Mucosa of rectum (tissue), 2 donors: ENCODE data around the gene AHNAK2.
A peak's percentile ranks its signal among the peaks of the same experiment; 100 is the strongest.
"Not testable (repeated sequence)": the region's sequence is repeated elsewhere in the genome, so short reads cannot be mapped to it uniquely, and the experiment has no call there.

Source experiments
- H3K27ac ChIP-seq, 2 donors: one replicate each; pipeline ENCODE4 v1.7.0; 2013; ENCODE audit warnings: inconsistent platforms in 2 of 2, low read depth in 2 of 2, low read length in 2 of 2
- H3K27me3 ChIP-seq, 2 donors: one replicate each; pipeline ENCODE4 v1.7.0; 2013; ENCODE audit warnings: low read length in 2 of 2; ENCODE audit not compliant: control insufficient read depth in 2 of 2, insufficient read depth in 2 of 2
- H3K36me3 ChIP-seq, 2 donors: one replicate each; pipeline ENCODE4 v1.7.0; 2013; ENCODE audit warnings: low read length in 2 of 2; ENCODE audit not compliant: control insufficient read depth in 2 of 2, insufficient read depth in 2 of 2
- H3K4me1 ChIP-seq, 2 donors: one replicate each; pipeline ENCODE4 v1.7.0; 2013; ENCODE audit warnings: low read length in 2 of 2, mild to moderate bottlenecking in 1 of 2; ENCODE audit not compliant: control insufficient read depth in 2 of 2, insufficient read depth in 2 of 2
- H3K4me3 ChIP-seq, 2 donors: one replicate each; pipeline ENCODE4 v1.7.0; 2013; ENCODE audit warnings: low read length in 2 of 2
- H3K9ac ChIP-seq, 2 donors: one replicate each; pipeline ENCODE4 v1.7.0; 2013; ENCODE audit warnings: low read length in 2 of 2, low read depth in 1 of 2, mild to moderate bottlenecking in 1 of 2
- H3K9me3 ChIP-seq, 2 donors: one replicate each; pipeline ENCODE4 v1.7.0; 2013; ENCODE audit warnings: low read length in 2 of 2; ENCODE audit not compliant: control insufficient read depth in 2 of 2
- donor health status: healthy.
- donor health status: Normal muscosa, but diverticular disease.

The AHNAK2 gene

DNA sequence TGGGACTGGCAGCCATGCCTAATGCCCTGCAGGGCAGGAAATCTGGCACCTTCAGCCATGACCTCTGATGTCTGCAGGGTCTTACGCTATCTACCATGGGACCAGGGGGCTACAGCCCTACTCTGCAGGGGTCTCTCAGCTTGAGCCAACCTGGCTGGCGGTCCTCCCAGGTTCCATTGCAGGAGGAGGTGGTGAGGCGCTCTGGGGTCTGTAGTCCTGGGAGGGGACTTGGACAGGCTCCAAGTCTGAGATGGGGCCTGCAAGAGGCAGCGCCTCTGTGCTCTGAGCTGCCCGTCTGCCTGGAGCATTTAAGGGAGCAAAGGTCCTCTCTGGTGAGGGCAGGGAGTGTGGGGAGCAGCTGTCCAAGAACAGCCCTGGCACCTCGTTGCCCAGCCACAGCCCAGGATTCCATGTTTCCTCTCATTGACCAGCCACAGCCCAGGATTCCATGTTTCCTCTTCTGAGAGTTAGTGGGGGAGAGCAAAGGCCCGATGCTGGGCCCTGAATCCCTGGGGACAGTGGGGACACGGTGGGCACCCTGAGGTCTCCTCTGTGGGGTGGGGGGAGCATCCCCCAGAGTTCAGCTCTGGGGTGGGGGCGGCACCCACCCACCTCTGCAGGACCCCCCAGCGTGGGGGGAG lies 52.8 kb downstream of the AHNAK2 start:
- Histone ChIP-seq H3K9ac (no peak overlapping the region), H3K27ac (no peak overlapping the region), H3K4me3 (peak overlapping the region in 1 of 2 donors; percentile 50), H3K27me3 (peaks cover 3 to 4% of the 10 kb centered on the region in 2 donors), H3K36me3 (no peaks in the 10 kb centered on the region), H3K9me3 (no peaks in the 10 kb centered on the region), H3K4me1 (peaks cover 2 to 11% of the 10 kb centered on the region in 2 donors)

DNA sequence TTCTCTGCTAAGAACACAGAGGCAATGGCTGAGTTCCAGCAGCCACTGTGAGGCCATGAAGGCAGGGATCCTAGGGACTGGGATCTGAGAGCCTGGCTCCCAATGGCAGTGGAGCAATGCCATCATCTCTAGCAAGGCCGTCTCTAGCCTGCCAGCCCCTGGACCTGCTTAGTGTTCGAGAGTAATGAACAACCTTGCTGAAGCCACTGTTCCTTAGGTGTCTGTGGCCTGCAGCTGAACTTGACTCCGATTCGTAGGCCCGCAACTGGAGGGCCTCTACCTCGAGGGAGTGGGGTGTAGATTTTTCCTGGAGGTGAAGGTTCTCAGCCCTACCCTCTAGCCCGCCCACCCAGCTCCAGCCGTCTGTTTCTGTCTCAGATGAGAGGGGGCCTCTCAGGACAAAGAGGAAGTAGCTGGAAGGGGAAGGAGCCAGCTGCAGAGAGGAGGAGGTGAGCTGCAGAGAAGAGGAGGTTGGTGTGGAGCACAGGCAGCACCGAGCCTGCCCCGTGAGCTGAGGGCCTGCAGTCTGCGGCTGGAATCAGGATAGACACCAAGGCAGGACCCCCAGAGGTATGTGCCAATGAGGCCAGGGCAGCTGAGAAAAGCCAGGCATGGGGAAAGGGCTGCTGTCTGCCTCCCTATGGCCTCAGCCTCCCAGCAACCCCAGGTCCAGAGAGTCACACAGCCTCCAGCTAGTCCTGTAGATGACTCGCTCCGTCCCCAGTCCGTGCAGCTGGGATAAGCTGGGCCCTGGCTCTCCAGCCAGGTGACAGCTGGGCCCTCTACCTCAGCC lies 53.6 kb downstream of the AHNAK2 start, which contains the start of gene PLD4:
Gene PLD4 (plus strand): TSS at position 459 of the 793 bp plus-strand sequence. CDS start 2,262 bp downstream, outside the sequence.
- Histone ChIP-seq H3K4me1 (peaks cover 2 to 11% of the 10 kb centered on the region in 2 donors), H3K9ac (no peak within 1 kb of the TSS), H3K36me3 (no peaks in the 10 kb centered on the region), H3K4me3 (peak within 1 kb of the TSS in 1 of 2 donors; percentile 50), H3K27ac (peak within 1 kb of the TSS in 1 of 2 donors; percentile 9), H3K9me3 (no peaks in the 10 kb centered on the region), H3K27me3 (peaks cover 0 to 4% of the 10 kb centered on the region in 2 donors)

DNA sequence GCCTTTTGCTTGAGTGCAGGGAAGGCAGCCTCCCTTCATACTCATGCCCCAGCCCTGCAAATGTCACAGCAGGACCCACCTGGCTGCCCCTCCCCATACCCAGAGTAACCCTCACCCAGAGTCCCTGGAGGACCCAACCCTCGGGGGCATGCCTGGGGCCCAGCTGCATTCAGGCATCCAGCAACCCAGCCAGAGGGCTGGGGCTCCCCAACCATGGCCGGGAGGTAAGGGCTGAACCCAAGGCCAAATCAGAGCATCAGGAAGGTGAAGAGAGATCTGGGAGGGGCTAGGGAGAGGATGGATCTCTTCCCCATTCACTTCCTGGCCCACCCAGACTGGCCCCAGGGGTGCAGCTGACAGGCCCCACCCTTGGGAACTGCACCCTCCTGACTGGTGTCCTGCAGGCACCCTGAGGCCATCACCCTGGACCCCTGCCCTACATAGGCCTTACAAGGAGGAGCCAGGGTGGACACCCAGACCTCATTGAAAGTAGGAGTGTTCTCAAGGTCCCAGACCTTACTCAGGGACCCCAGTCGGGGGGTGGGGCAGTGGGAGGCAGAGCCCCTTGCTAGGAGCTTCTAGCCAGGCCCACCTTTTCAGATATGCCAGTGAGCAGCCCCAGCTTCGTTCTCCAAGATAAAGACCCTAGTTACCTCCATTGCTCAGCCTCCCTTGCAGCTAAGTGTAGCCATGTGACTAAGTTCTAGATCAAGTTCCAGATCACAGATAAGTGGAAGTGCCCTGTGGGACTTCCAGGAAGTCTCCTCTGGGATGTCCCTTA lies 54.3 kb downstream of the AHNAK2 start:
- Histone ChIP-seq H3K4me3 (no peak overlapping the region), H3K27me3 (no peaks in the 10 kb centered on the region), H3K9ac (no peak overlapping the region), H3K27ac (no peak overlapping the region), H3K36me3 (no peaks in the 10 kb centered on the region), H3K9me3 (no peaks in the 10 kb centered on the region), H3K4me1 (peaks cover 2 to 11% of the 10 kb centered on the region in 2 donors)

DNA sequence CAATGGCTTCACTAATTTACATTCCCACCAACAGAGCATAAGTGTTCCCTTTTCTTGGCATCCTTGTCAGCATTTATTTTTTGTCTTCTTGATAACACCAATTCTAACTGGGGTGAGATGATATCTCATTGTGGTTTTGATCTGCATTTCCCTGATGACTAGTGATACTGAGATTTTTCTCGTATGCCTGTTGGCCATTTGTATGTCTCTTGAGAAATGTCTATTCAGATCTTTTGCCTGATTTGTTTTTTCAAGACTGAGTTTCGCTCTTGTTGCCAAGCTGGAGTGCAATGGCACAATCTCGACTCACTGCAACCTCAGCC lies 58.2 kb downstream of the AHNAK2 start:
- H3K9me3 ChIP-seq, result no peaks in the 10 kb centered on the region
- no peaks in the 10 kb centered on the region for H3K4me1 ChIP-seq
- no peak overlapping the region for H3K9ac ChIP-seq
- no peak overlapping the region for H3K27ac ChIP-seq
- no peaks in the 10 kb centered on the region for H3K36me3 ChIP-seq
- no peaks in the 10 kb centered on the region for H3K27me3 ChIP-seq
- H3K4me3 ChIP-seq, result no peak overlapping the region

DNA sequence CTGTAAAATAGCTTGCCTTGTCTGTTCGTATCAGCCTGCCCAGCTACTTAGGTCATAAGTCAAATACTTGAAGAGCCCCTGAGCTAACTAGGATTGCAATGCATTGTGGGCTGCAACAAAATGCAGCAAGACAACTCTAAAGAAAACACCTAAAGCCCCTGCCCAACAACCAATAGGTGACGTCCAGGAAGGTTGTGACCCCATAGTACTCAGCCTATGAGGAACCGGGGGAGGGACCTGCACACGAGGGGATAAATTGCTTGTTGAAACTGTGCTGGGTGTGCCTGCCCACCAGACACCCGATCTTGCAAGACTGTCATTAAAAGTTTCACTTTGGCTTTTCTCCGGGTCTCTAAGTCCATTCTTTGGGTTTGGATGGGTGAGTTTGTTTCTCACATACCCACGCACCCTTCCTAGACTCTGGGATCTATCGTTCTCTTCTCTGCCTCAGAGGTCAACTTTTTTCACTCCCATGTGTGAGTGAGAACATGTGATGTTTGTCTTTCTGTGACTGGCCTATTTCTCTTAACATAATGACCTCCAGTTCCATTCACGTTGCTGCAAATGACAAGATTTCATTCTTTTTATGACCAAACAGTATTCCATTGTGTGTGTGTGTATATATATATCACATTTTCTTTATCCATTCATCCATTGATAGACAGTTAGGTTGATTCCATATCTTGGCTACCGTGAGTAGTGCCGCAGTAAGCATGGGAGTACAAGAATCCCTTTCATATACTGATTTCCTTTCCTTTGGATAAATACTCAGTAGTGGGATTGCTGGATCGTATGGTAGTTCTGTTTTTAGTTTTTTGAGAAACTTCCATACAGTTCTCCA lies 58.8 kb downstream of the AHNAK2 start:
- H3K36me3 ChIP-seq, H3K27ac ChIP-seq, H3K4me1 ChIP-seq, H3K9ac ChIP-seq, H3K4me3 ChIP-seq, H3K9me3 ChIP-seq, H3K27me3 ChIP-seq: not testable (repeated sequence)

DNA sequence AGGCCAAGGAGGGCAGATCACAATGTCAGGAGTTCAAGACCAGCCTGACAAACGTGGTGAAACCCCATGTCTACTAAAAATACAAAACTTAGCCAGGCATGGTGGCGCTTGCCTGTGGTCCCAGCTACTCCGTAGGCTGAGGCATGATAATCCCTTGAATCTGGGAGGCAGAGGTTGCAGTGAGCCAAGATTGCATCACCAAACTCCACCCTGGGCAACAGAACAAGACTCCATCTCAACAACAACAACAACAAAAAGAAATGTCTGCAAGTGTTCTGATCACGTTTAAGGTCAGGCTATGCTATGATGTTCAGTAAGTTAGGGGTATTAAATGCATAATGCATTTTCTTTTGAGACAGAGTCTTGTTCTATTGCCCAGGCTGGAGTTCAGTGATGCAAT lies 60.2 kb downstream of the AHNAK2 start:
- H3K36me3 ChIP-seq, result no peaks in the 10 kb centered on the region
- no peak overlapping the region for H3K9ac ChIP-seq
- no peaks in the 10 kb centered on the region for H3K4me1 ChIP-seq
- H3K4me3 ChIP-seq, result no peak overlapping the region
- H3K9me3 ChIP-seq, result no peaks in the 10 kb centered on the region
- H3K27me3 ChIP-seq, result peaks cover 0 to 10% of the 10 kb centered on the region in 2 donors
- H3K27ac ChIP-seq, result no peak overlapping the region

DNA sequence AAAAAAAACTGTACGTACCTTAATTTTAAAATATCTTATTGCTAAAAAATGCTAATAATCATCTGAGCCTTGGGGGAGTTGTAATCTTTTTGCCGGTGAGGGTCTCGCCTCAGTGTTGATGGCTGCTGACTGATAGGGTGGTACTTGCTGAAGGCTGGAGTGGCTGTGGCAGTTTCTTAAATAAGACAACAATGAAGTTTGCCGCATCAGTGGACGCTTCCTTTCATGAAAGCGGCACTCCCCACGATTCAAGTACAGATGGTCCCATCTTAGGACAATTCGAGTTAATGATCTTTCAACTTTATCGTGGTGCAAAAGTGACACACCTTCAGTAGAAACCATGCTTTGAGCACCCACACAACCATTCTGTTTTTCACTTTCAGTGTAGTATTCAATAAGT lies 61.1 kb downstream of the AHNAK2 start:
- Histone ChIP-seq H3K27me3 (peaks cover 0 to 10% of the 10 kb centered on the region in 2 donors), H3K27ac (no peak overlapping the region), H3K9me3 (peaks cover 0 to 3% of the 10 kb centered on the region in 2 donors), H3K4me1 (no peaks in the 10 kb centered on the region), H3K9ac (no peak overlapping the region), H3K4me3 (no peak overlapping the region), H3K36me3 (no peaks in the 10 kb centered on the region)

DNA sequence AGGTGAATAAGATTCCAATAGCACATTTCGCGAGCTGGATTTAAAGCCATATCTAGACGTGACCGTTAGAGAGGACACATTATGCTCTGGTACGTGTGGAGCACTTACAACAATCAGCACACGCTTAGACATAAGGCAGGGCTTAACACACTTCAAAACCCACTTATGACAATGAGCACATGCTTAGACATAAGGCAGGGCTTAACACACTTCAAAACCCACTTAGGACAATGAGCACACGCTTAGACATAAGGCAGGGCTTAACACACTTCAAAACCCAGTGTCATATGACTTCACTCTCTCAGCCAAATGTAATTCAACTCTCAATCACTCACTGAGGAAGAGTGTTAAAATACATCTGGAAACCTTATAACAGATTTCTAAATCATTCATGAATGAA lies 64.7 kb downstream of the AHNAK2 start:
- Histone ChIP-seq H3K27me3 (peaks cover 0 to 14% of the 10 kb centered on the region in 2 donors), H3K27ac (no peak overlapping the region), H3K9me3 (peaks cover 3 to 4% of the 10 kb centered on the region in 2 donors), H3K36me3 (no peaks in the 10 kb centered on the region), H3K4me3 (no peak overlapping the region), H3K4me1 (no peaks in the 10 kb centered on the region), H3K9ac (no peak overlapping the region)

DNA sequence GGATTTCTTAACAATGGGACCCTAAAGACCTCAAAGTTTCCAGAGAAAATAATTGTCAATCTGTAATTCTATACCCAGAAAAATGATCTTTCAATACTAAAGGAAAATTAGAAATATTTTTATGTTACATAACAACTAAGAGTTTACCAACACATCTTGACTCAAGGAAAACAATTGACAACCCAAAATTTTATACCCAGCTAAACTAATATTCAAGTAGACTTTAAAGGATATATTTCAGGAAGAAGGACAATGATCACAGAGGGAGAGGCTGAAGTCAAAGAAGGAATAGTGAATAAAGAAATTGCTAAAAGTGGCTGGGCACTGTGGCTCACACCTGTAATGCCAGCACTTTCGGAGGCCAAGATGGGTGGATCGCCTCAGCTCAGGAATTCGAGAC lies 66.1 kb downstream of the AHNAK2 start:
- H3K27me3 ChIP-seq, result peaks cover 0 to 14% of the 10 kb centered on the region in 2 donors
- H3K4me3 ChIP-seq, result no peak overlapping the region
- H3K9me3 ChIP-seq, result peaks cover 3 to 4% of the 10 kb centered on the region in 2 donors
- H3K9ac ChIP-seq, result no peak overlapping the region
- no peaks in the 10 kb centered on the region for H3K36me3 ChIP-seq
- H3K4me1 ChIP-seq, result no peaks in the 10 kb centered on the region
- no peak overlapping the region for H3K27ac ChIP-seq
